HG03103 (cell line): Measurements from ENCODE around the gene HAGHL.
"Not testable (repeated sequence)": the region's sequence is repeated elsewhere in the genome, so short reads cannot be mapped to it uniquely, and the experiment has no call there.

Source experiments
- ATAC-seq: cut with Tn5 transposase; IDR thresholded peaks from one replicate; pipeline ENCODE4 v1.9.1; 2021; ENCODE audit warnings: low read depth; ENCODE audit not compliant: unreplicated experiment

HAGHL gene

DNA sequence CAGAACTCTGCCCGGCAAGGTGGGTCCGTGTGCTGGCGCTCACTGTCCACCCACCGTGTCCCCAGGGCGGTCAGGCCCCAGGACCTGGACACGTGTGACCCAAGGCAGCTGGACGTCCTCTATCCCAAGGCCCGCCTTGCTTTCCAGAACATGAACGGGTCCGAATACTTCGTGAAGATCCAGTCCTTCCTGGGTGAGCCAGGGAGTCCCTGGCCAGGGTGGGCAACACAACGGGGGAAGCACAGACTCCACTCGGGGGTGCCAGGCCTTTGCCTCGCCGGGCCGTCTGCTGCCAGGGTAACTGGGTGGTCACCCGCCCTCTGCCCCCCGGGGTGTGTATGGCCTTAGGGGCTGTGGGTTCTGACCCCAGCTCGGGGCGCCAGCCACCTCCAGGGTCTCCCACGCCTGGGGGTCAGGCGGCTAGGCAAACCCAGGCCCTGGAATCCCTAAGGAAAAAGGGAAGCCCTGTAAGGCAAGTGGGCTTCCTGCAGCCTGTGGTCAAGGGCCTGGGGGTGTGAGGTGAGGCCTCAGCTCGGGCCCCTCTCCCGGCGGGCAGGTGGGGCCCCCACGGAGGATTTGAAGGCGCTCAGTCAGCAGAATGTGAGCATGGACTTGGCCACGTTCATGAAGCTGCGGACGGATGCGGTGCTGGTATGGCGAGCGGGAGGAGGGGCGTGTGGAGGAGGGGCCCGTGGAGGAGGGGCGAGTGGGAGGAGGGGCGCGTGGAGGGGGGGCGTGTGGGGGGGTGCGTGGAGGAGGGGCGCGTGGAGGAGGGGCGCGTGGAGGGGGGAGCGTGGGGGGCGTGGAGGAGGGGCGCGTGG, 40.1 kb downstream of the HAGHL start:
- ATAC-seq: no peak

DNA sequence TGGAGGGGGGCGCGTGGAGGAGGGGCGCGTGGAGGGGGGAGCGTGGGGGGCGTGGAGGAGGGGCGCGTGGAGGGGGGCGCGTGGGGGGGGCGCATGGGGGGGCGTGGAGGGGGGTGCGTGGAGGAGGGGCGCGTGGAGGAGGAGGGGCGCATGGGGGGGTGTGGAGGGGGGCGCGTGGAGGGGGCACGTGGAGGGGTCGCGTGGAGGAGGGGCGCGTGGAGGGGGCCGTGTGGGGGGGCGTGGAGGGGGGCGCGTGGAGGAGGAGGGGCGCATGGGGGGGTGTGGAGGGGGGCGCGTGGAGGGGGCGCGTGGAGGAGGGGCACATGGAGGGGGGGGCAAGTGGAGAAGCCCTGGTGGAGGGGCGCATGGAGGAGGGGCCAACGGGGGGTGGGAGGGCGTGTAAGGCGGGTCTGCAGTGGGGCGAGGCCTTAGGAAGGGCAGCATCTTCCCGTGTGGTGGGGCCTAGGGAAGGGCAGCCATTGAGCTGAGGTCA, 40.9 kb downstream of the HAGHL start:
- ATAC-seq: no peak

- ATAC-seq: no peak
Measured at GRCh38 chr16:768428-768827, 41.5 kb downstream of the HAGHL start.

GRCh38 chr16:769184-769784, 42.4 kb downstream of the HAGHL start:
- no peak for ATAC-seq

DNA sequence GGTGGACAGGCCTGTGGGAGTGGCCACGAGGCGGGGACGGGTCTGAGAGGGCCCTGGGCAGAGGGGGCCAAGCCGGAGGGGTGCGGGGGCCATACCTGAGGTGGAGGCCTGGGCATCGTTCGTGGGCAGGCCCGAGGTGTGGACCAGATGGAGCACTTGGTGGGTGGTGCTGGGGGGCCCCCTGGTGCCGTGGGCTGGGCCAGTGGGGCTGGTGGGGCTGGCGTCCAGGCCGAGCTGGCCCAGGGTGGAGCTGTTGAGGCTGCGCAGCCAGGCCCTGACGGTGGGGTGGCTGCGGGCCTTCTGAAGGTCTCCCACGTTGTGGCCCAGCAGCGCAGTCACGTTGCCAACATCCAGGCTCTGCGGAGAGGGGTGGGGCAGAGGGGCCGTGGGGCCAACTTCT, 43.0 kb downstream of the HAGHL start:
- no peak for ATAC-seq

DNA sequence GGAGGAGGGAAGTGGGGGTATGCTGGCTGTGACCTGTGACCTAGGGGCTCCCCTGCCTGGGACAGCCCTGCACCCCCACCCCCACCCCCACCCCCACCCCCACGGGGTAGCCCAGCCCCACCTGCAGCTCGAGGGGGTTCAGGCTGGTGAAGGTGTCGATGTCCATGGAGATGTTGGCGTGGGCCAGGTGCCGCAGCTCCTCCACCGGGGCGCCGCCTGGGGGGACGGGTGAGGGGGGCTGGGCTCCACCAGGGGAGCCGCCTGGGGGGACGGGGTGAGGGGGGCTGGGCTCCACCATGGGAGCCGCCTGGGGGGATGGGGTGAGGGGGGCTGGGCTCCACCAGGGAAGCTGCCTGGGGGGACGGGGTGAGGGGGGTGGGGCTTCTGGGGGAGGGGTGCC, 43.5 kb downstream of the HAGHL start:
- no peak for ATAC-seq

GRCh38 chr16:772959-773358, 46.1 kb downstream of the HAGHL start:
- no peak for ATAC-seq

DNA sequence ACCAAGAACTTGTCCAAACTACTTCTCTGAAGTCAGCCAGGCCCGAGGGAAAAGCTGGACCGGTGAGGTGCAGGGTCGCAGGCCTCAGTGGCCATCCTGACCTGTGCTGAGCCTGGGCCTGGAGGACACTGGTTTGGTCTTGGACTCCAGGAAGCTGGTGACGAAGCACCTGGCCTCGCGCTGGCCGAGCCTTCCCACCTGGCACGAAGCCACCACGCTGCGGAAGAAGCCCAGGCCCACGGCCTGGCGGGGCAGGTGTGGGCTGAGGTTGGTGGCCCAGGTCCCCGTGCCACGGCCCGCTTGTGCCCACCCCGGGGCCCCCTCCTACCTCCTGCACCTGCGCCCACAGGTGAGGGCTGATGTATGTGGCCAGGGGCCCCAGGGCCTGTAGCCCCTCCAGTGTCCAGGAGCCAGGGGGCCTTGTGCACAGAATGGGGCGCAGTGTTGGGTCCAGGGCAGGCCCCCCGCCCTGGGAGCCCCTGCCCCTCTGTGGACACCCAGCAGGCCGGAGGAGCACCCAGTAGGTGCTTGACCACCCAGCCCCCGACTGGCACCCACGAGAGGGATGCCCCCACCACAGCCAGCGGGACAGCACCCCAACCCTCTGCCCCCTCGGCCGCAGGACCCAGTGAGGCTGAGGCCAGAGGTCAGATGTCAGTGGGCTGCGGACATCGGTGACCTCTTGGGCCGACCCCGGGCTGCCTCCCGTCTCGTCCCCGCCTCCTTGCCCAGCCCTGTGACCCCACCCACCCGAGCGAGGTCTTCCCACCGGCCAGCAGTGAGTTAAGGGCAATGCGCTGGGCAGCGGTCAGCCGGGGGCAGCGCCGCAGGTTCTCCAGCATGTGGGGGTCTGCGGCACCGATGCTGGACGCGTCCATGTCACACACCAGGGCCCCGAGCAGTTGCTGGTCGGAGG, 47.4 kb downstream of the HAGHL start:
- ATAC-seq: no peak

- ATAC-seq: no peak
Measured at GRCh38 chr16:775236-775796, 48.4 kb downstream of the HAGHL start.

DNA sequence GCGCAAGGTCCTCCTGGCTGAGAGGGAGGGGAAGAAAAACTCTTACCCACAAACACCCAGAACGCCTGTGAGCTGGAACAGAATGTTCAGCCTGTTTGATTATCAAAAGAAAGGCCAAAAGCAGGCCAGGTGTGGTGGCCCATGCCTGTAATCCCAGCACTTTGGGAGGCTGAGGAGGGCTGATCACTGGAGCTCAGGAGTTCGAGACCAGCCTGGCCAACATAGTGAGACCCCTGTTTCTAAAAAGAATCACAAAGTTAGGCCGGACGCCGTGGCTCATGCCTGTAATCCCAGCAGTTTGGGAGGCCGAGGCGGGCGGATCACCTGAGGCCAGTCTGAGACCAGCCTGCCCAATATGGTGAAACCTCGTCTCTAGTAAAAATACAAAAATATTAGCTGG, 49.4 kb downstream of the HAGHL start:
- not testable (repeated sequence) for ATAC-seq

DNA sequence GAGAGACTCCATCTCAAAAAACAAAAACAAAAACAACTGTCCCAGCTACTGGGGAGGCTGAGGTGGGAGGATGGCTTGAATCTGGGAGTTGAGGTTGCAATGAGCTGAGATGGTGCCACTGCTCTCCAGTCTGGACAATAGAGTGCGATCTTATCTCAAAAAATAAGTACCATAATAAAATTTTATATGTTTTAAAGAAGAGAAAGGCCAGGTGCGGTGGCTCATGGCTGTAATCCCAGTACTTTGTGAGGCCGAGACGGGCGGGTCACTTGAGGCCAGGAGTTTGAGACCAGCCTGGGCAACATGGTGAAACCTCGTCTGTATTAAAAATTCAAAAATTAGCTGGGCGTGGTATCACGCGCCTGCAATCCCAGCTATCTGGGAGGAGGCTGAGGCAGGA, 49.9 kb downstream of the HAGHL start:
- no peak for ATAC-seq

DNA sequence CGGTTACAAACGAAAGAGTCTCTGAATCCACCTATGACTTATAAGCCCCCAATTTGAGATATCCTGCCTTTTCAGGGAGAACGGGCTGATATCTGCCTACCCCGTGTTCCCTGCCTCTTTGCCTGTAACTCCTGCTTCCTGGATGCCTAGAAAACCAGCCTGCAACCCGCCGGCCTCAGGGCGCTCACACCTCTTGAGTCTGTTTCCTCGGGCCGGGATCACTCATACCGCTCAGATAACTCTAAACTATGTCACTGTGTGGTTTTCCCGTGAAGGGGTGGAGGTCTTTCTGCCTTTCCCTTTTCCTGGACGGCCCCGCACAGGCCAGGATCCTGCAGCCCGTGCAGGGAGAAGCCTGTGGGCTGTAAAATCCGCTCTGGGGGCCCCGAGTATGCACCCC, 50.9 kb downstream of the HAGHL start:
- no peak for ATAC-seq

- no peak for ATAC-seq
Measured at GRCh38 chr16:778447-778846, 51.5 kb downstream of the HAGHL start.

- no peak for ATAC-seq
Measured at GRCh38 chr16:778909-779527, 52.1 kb downstream of the HAGHL start.
